ENCODE data around the gene CHCHD3. TPM values are rescaled to one million over a fixed set of nuclear protein-coding genes. Genes with fewer than 3 reads are reported as not detected.
"Not testable (repeated sequence)": the region's sequence is repeated elsewhere in the genome, so short reads cannot be mapped to it uniquely, and the experiment has no call there.

CHCHD3 gene
- polyA plus RNA-seq, 3 donors: 69.8 to 84.0 (median 76.4) TPM

- no peak for DNase-seq
These were observed 30.8 kb downstream of the CHCHD3 start for GRCh38 chr7:133051066-133051465.

GRCh38 chr7:133050200-133050995 is 31.5 kb downstream of the CHCHD3 start:
- no peak for DNase-seq

- no peak for DNase-seq
These were observed 33.3 kb downstream of the CHCHD3 start for GRCh38 chr7:133048589-133048988.

- no peak for DNase-seq
These were observed 34.6 kb downstream of the CHCHD3 start for GRCh38 chr7:133047321-133047720.

GRCh38 chr7:133044722-133045473 is 37.0 kb downstream of the CHCHD3 start:
- DNase-seq: no peak

- DNase-seq: no peak
These were observed 41.2 kb downstream of the CHCHD3 start for GRCh38 chr7:133040674-133041073.

- no peak for DNase-seq
These were observed 41.7 kb downstream of the CHCHD3 start for GRCh38 chr7:133040178-133040577.

- no peak for DNase-seq
These were observed 42.3 kb downstream of the CHCHD3 start for GRCh38 chr7:133039614-133040013.

GRCh38 chr7:133036289-133036688 is 45.6 kb downstream of the CHCHD3 start:
- DNase-seq: no peak

- DNase-seq: not testable (repeated sequence)
These were observed 46.6 kb downstream of the CHCHD3 start for GRCh38 chr7:133035240-133035639.

GRCh38 chr7:133030346-133030745 is 51.5 kb downstream of the CHCHD3 start:
- no peak for DNase-seq

GRCh38 chr7:133029463-133029862 is 52.4 kb downstream of the CHCHD3 start:
- DNase-seq: no peak

- no peak for DNase-seq
These were observed 54.5 kb downstream of the CHCHD3 start for GRCh38 chr7:133027397-133027796.

- DNase-seq: no peak
These were observed 55.6 kb downstream of the CHCHD3 start for GRCh38 chr7:133026210-133026859.

- no peak for DNase-seq
These were observed 56.8 kb downstream of the CHCHD3 start for GRCh38 chr7:133025056-133025455.

GRCh38 chr7:133024596-133024995 is 57.3 kb downstream of the CHCHD3 start:
- DNase-seq: no peak

GRCh38 chr7:133023370-133024071 is 58.4 kb downstream of the CHCHD3 start:
- no peak for DNase-seq

GRCh38 chr7:133022661-133023060 is 59.2 kb downstream of the CHCHD3 start:
- DNase-seq: no peak

GRCh38 chr7:133021196-133021595 is 60.7 kb downstream of the CHCHD3 start:
- no peak for DNase-seq

GRCh38 chr7:133020496-133020895 is 61.4 kb downstream of the CHCHD3 start:
- DNase-seq: no peak

- DNase-seq: no peak
These were observed 62.3 kb downstream of the CHCHD3 start for GRCh38 chr7:133019590-133019989.

GRCh38 chr7:133016604-133017003 is 65.3 kb downstream of the CHCHD3 start:
- DNase-seq: no peak

All from renal pelvis (tissue), 4 donors.